Breast epithelium (tissue), 4 donors: Measurements from ENCODE around the gene TLDC2. TPM values are rescaled to one million over a fixed set of nuclear protein-coding genes. Genes with fewer than 3 reads are reported as not detected.

ENCODE experiments used
- DNase-seq, 2 donors: peaks; one replicate each; pipeline ENCODE4 v3.0.0-alpha.2; 2019; ENCODE audit warnings: low spot score in 2 of 2
- H3K27ac ChIP-seq, 2 donors: fragments of 200-600 bp; sonication (generic) in 1 of 2; one replicate each; pipeline ENCODE4 v1.5.1; 2016 to 2019; ENCODE audit warnings: mild to moderate bottlenecking in 1 of 2
- H3K27me3 ChIP-seq, 2 donors: fragments of 200-600 bp; sonication (generic) in 1 of 2; one replicate each; pipeline versions ENCODE4 v1.5.1 to v1.6.0; 2017 to 2019; ENCODE audit warnings: control low read depth in 1 of 2, mild to moderate bottlenecking in 1 of 2
- H3K36me3 ChIP-seq: fragments of 200-600 bp; one replicate; pipeline ENCODE4 v1.5.1; 2019
- H3K4me1 ChIP-seq, 2 donors: fragments of 200-600 bp; sonication (generic); one replicate each; pipeline ENCODE4 v1.5.1; 2016 to 2019; ENCODE audit warnings: control low read depth in 1 of 2
- H3K4me3 ChIP-seq, 3 donors: fragments of 200-600 bp; sonication (generic); 1 replicate in 2 of 3; 2 replicates in 1 of 3; pipeline ENCODE4 v1.5.1; 2016 to 2019; ENCODE audit warnings: mild to moderate bottlenecking in 3 of 3, moderate library complexity in 2 of 3
- H3K9me3 ChIP-seq, 2 donors: fragments of 200-600 bp; sonication (generic) in 1 of 2; one replicate each; pipeline ENCODE4 v1.5.1; 2016 to 2019; ENCODE audit warnings: control low read depth in 1 of 2
- POLR2A ChIP-seq: fragments of 450-650 bp; IDR thresholded peaks from one replicate; pipeline ENCODE4 v1.6.1; 2016; ENCODE audit warnings: antibody characterized with exemption, mild to moderate bottlenecking, moderate library complexity
- POLR2AphosphoS5 ChIP-seq, 3 donors: sonication (generic); formaldehyde crosslinking; IDR thresholded peaks; one replicate each; pipeline ENCODE4 v1.6.1; 2017; ENCODE audit warnings: antibody characterized with exemption in 3 of 3
- intact Hi-C: fragments of 100-400 bp; cut with DNase I; formaldehyde crosslinking; loops from one replicate; pipeline ENCODE4 v1.15.1; 2023; ENCODE audit warnings: low total_unique reads
- total RNA-seq, 3 donors: library from RNA; depleted of rRNA; stranded (reverse); fragments of >200 nt; gene quantifications; one replicate each; pipeline ENCODE4 v1.1.0, GENCODE V29; 2016
- TF ChIP-seq, protein P1 (sequence below), 3 donors: fragments of 450-650 bp; IDR thresholded peaks; one replicate each; pipeline ENCODE4 v1.5.1; 2016 to 2017; ENCODE audit warnings: antibody characterized with exemption in 3 of 3, mild to moderate bottlenecking in 3 of 3, moderate library complexity in 3 of 3

Gene TLDC2
- total RNA-seq, 3 donors from 2014 or later, result 1.1 TPM; not detected in 2

DNA sequence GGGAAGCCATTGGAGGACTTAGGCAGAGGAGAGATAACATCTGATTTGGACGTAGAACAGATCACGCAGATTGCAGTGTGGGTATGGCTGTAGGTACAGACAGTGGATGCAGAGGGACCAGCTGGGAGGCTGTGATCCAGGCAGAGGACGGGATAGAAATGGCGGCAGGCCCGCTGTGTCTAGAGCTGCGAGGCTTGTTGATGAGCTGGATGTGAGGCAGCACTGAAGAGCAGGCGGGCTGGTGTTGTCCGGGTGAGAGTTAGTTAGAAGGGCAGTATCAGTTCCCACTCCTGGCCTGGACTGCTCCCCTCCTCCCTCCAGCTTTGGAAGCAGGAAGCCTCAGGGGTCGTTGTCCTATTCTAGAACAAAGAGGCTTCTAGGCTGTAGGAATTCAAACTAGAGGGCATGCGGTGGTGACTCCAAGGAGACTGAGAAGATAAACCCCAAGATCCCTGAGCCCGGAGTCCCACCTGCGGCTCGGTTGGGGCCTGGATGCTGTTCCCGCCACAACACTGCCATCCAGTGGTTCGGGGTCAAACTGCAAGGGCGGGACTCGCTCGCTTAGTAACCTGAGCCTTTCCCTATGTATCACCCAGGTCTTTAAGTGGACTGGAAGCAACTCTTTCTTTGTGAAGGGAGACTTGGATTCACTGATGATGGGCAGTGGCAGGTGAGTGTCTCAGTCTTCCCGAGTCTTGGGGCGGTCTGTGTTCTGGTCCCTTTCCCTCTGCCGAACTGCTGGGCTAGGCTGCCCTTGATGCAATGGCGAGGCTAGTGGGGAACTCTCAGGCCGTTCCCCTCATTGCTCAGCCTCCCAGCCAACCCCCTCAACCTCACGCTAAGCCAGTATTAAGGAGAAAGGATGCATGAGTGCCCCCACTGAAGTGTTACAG lies 11.2 kb downstream of the TLDC2 start:
- Histone ChIP-seq H3K27ac (peak overlapping the region in 1 of 2 donors; percentile 26), H3K4me3 (peak overlapping the region in 1 of 3 donors; percentile 0), H3K27me3 (no peaks in the 10 kb centered on the region), H3K36me3 (no peaks in the 10 kb centered on the region), H3K9me3 (no peaks in the 10 kb centered on the region), H3K4me1 (no peaks in the 10 kb centered on the region)
- TF ChIP-seq POLR2A (no peak), POLR2AphosphoS5 (IDR thresholded peaks at IDR 0.05) (peak in 1 of 3 donors; percentile 25)
- TF ChIP-seq, protein P1, sequence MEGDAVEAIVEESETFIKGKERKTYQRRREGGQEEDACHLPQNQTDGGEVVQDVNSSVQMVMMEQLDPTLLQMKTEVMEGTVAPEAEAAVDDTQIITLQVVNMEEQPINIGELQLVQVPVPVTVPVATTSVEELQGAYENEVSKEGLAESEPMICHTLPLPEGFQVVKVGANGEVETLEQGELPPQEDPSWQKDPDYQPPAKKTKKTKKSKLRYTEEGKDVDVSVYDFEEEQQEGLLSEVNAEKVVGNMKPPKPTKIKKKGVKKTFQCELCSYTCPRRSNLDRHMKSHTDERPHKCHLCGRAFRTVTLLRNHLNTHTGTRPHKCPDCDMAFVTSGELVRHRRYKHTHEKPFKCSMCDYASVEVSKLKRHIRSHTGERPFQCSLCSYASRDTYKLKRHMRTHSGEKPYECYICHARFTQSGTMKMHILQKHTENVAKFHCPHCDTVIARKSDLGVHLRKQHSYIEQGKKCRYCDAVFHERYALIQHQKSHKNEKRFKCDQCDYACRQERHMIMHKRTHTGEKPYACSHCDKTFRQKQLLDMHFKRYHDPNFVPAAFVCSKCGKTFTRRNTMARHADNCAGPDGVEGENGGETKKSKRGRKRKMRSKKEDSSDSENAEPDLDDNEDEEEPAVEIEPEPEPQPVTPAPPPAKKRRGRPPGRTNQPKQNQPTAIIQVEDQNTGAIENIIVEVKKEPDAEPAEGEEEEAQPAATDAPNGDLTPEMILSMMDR (IDR thresholded peaks at IDR 0.05), result peak; percentile 92 to 93 (median 93)
- DNase-seq, result peak; percentile 68 to 86
- intact Hi-C loops, result no loop called here

DNA sequence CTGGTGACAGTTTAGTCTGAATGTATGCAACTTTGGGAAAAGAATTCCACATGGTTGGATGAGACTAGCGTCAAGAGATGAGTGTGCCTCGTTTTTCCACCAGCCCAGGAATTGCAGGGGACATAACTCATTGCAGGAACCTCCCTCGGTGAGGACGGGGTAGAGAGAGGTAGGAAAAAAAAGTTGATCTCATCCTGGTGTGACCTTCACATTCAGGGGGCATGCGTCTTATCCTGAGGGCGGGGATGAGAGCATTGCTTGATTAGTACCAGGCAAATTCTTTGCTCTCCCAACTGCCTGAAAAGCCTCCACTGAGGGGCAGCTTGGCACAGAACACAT lies 11.8 kb downstream of the TLDC2 start:
- Histone ChIP-seq H3K9me3 (no peaks in the 10 kb centered on the region), H3K36me3 (no peaks in the 10 kb centered on the region), H3K4me1 (no peaks in the 10 kb centered on the region), H3K27me3 (no peaks in the 10 kb centered on the region), H3K27ac (peak overlapping the region in 1 of 2 donors; percentile 26), H3K4me3 (no peak overlapping the region)
- intact Hi-C loops, result no loop called here
- no peak for TF ChIP-seq POLR2A
- no peak for TF ChIP-seq POLR2AphosphoS5 (IDR thresholded peaks at IDR 0.05)
- TF ChIP-seq, protein P1 (IDR thresholded peaks at IDR 0.05), result no peak
- no peak for DNase-seq

DNA sequence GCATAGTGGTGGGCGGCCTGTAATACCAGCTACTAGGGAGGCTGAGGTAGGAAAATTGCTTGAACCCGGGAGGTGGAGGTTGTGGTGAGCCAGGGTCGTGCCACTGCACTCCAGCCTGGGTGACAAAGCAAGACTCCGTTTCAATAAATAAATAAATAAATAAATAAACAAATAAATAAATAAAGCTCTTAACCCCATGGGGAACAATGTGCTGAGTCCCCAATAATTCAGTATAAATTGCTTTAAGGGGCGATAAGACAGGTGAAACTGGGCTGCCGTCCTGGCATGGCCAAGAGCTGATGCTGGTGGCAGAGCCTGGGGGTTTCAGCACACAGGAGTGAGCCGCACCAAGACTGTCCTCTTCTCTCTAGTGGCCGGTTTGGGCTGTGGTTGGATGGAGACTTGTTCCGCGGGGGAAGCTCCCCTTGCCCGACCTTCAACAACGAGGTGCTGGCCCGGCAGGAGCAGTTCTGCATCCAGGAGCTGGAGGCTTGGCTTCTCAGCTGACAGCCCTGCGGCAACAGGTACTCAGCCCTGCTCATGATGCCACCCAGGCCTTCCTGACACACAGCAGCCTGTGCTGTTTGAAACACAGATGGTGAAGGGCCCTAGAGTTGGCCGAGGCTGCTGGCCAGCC lies 13.1 kb downstream of the TLDC2 start:
- TF ChIP-seq, protein P1 (IDR thresholded peaks at IDR 0.05), result no peak
- TF ChIP-seq POLR2A (no peak), POLR2AphosphoS5 (IDR thresholded peaks at IDR 0.05) (peak in 1 of 3 donors; percentile 8)
- intact Hi-C loops, result no loop called here
- H3K4me3 ChIP-seq, result no peak overlapping the region
- H3K9me3 ChIP-seq, result no peaks in the 10 kb centered on the region
- no peaks in the 10 kb centered on the region for H3K36me3 ChIP-seq
- H3K27me3 ChIP-seq, result no peaks in the 10 kb centered on the region
- no peak for DNase-seq
- H3K4me1 ChIP-seq, result no peaks in the 10 kb centered on the region
- no peak overlapping the region for H3K27ac ChIP-seq

DNA sequence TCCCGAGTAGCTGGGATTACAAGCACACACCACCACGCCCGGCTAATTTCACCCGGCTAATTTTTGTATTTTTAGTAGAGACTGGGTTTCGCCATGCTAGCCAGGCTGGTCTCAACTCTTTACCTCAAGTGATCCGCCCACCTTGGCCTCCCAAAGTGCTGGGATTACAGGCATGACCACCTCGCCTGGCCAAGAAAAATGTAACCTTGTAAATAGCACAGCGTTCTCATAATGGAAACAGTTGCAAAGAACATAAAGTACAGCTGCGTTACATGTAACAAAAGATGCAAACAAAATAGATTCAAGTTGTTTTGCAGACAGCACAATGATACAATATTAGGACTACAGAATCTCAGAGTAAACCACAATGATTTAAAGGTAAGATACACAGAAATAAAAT lies 14.6 kb downstream of the TLDC2 start:
- TF ChIP-seq, protein P1 (IDR thresholded peaks at IDR 0.05), result no peak
- TF ChIP-seq POLR2AphosphoS5 (IDR thresholded peaks at IDR 0.05) (no peak), POLR2A (no peak)

DNA sequence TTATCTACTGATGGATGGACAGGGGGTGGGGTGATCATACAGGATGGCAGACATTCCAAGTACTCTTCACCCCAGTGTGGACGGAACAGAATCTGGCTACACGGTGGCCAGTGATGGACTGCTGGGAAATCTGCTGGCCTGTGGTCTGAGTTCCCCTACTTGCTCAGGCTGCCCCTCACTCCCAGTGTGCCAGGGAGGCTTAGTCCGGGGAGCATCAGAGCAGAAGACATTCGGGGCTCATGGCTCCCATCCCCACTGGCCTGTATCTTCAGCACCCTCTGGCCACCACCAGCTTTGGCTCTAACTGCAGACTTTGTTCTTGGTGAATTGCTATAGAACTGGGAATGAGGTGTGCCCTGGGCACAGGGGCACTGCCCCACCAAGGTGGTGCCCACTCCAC lies 15.3 kb downstream of the TLDC2 start:
- DNase-seq, result no peak
- Histone ChIP-seq H3K27ac (no peak overlapping the region), H3K9me3 (no peaks in the 10 kb centered on the region), H3K4me3 (no peak overlapping the region), H3K36me3 (no peaks in the 10 kb centered on the region), H3K27me3 (no peaks in the 10 kb centered on the region), H3K4me1 (no peaks in the 10 kb centered on the region)
- intact Hi-C loops, result no loop called here
- TF ChIP-seq POLR2A (no peak), POLR2AphosphoS5 (IDR thresholded peaks at IDR 0.05) (no peak)
- TF ChIP-seq, protein P1 (IDR thresholded peaks at IDR 0.05), result no peak

More for the DNA sequence above, 14.6 kb downstream of the TLDC2 start:
- no peaks in the 10 kb centered on the region for H3K9me3 ChIP-seq
- no peaks in the 10 kb centered on the region for H3K27me3 ChIP-seq
- H3K4me1 ChIP-seq, result no peaks in the 10 kb centered on the region
- intact Hi-C loops, result no loop called here
- no peaks in the 10 kb centered on the region for H3K36me3 ChIP-seq
- no peak overlapping the region for H3K27ac ChIP-seq
- DNase-seq, result no peak
- H3K4me3 ChIP-seq, result no peak overlapping the region
